A549 (cell line): Measurements from ENCODE around the gene PPM1L. TPM values are rescaled to one million over a fixed set of nuclear protein-coding genes. Genes with fewer than 3 reads are reported as not detected.

Experiments used
- ATAC-seq, 2 experiments: fragments of 200-7000 bp in 1 of 2; fragments of >200 bp in 1 of 2; cut with Nextera tagmentation in 1 of 2; cut with Tn5 transposase in 1 of 2; 3 replicates each; pipeline versions ENCODE4 v1.8.0 to v1.9.1; 2018 to 2020; ENCODE audit warnings: mild to moderate bottlenecking in 1 of 2, moderate library complexity in 1 of 2
- CTCF ChIA-PET: fragments of 300-600 bp; sonication (Branson Sonifier 250); formaldehyde crosslinking; extraction: SDS; loops from one replicate; lab custom pipeline; 2021; ENCODE audit warnings: antibody characterized with exemption, inconsistent platforms; lab: Yijun Ruan, JAX
- POLR2A ChIA-PET: fragments of 350-600 bp; formaldehyde crosslinking; extraction: SDS; loops from one replicate; lab custom pipeline; 2021; ENCODE audit warnings: antibody characterized with exemption, inconsistent platforms; lab: Yijun Ruan, JAX
- DNase-seq, 2 experiments: peaks; one replicate each; pipeline versions ENCODE4 v3.0.0 to v3.0.0-alpha.2; 2011 to 2016; ENCODE audit warnings: low read depth in 1 of 2, low spot score in 1 of 2
- FAIRE-seq: peaks from 2 replicates; lab custom pipeline; 2011; peaks lifted over from hg19 to GRCh38; lab: Jason Lieb, UNC
- H3K27ac ChIP-seq, 2 experiments: fragments of >200 bp; sonication (Bioruptor Twin); formaldehyde crosslinking; 3 replicates each; pipeline ENCODE4 v1.5.1; 2016 to 2017
- H3K4me1 ChIP-seq: fragments of >200 bp; sonication (Bioruptor Twin); formaldehyde crosslinking; 3 replicates; pipeline ENCODE4 v1.6.1; 2016
- H3K4me2 ChIP-seq: fragments of >200 bp; sonication (Bioruptor Twin); formaldehyde crosslinking; 3 replicates; pipeline ENCODE4 v1.6.1; 2016
- H3K4me3 ChIP-seq: fragments of >200 bp; sonication (Bioruptor Twin); formaldehyde crosslinking; 3 replicates; pipeline ENCODE4 v1.5.1; 2016
- H3K9me3 ChIP-seq: fragments of >200 bp; sonication (Bioruptor Twin); formaldehyde crosslinking; 3 replicates; pipeline ENCODE4 v1.6.1; 2016
- BHLHE40 ChIP-seq: IDR thresholded peaks from 2 replicates; pipeline ENCODE4 v1.6.1; 2012; ENCODE audit warnings: low read depth, low read length, inconsistent platforms
- CEBPB ChIP-seq, 2 experiments: fragments of >200 bp in 1 of 2; sonication (Bioruptor Twin) in 1 of 2; formaldehyde crosslinking in 1 of 2; IDR thresholded peaks; 2 replicates each; pipeline ENCODE4 v1.6.1; 2012 to 2016
- EP300 ChIP-seq, 2 experiments: fragments of >200 bp; sonication (Bioruptor Twin); formaldehyde crosslinking; IDR thresholded peaks; 2 replicates in 1 of 2; 3 replicates in 1 of 2; pipeline ENCODE4 v1.6.1; 2016 to 2017
- FOXS1 ChIP-seq: fragments of 250-450 bp; sonication (Bioruptor Pico); IDR thresholded peaks from 2 replicates; pipeline ENCODE4 v1.5.0; 2020; ENCODE audit warnings: mild to moderate bottlenecking, moderate library complexity
- HES2 ChIP-seq: fragments of >200 bp; sonication (Bioruptor Twin); formaldehyde crosslinking; IDR thresholded peaks from 2 replicates; pipeline ENCODE4 v1.6.1; 2016
- HEYL ChIP-seq: fragments of 250-450 bp; sonication (Bioruptor Pico); IDR thresholded peaks from 2 replicates; pipeline ENCODE4 v1.8.0; 2021; ENCODE audit warnings: mild to moderate bottlenecking, moderate library complexity
- HOXA7 ChIP-seq: fragments of 250-450 bp; sonication (Bioruptor Pico); IDR thresholded peaks from 2 replicates; pipeline ENCODE4 v1.5.0; 2020; ENCODE audit warnings: mild to moderate bottlenecking, moderate library complexity
- KDM5A ChIP-seq: fragments of 200-600 bp; sonication (generic); IDR thresholded peaks from 2 replicates; pipeline ENCODE4 v1.6.1; 2016; ENCODE audit warnings: antibody characterized with exemption, mild to moderate bottlenecking
- MYC ChIP-seq: IDR thresholded peaks from 2 replicates; pipeline ENCODE4 v1.6.1; 2012; ENCODE audit warnings: mild to moderate bottlenecking, inconsistent platforms, low read length, improper control_type of control experiment, borderline replicate concordance
- NR3C1 ChIP-seq: fragments of >200 bp; sonication (Bioruptor Twin); formaldehyde crosslinking; IDR thresholded peaks from 3 replicates; pipeline ENCODE4 v1.6.1; 2017
- PBX3 ChIP-seq: IDR thresholded peaks from 2 replicates; pipeline ENCODE4 v1.6.1; 2012
- PHF8 ChIP-seq: fragments of 200-600 bp; sonication (generic); IDR thresholded peaks from 2 replicates; pipeline ENCODE4 v1.6.1; 2016; ENCODE audit warnings: low read depth, mild to moderate bottlenecking, antibody characterized with exemption, moderate library complexity, borderline replicate concordance
- POLR2A ChIP-seq: IDR thresholded peaks from 2 replicates; pipeline ENCODE4 v1.6.1; 2012; ENCODE audit warnings: mild to moderate bottlenecking, low read length
- POLR2AphosphoS2 ChIP-seq: conservative IDR thresholded peaks from 2 replicates; pipeline ENCODE4 v1.6.1; 2012; ENCODE audit warnings: low read length, improper control_type of control experiment, inconsistent platforms
- RAD21 ChIP-seq, 2 experiments: fragments of >200 bp in 1 of 2; sonication (Bioruptor Twin) in 1 of 2; formaldehyde crosslinking in 1 of 2; IDR thresholded peaks in 1 of 2; conservative IDR thresholded peaks in 1 of 2; 2 replicates in 1 of 2; 3 replicates in 1 of 2; pipeline ENCODE4 v1.6.1; 2012 to 2018; ENCODE audit warnings: inconsistent platforms in 1 of 2
- REST ChIP-seq: fragments of 200-600 bp; sonication (generic); IDR thresholded peaks from 2 replicates; pipeline ENCODE4 v1.6.1; 2016; ENCODE audit warnings: antibody characterized with exemption, mild to moderate bottlenecking, moderate library complexity
- SMC3 ChIP-seq: fragments of >200 bp; sonication (Bioruptor Twin); formaldehyde crosslinking; IDR thresholded peaks from 3 replicates; pipeline ENCODE4 v1.6.1; 2018; ENCODE audit warnings: inconsistent platforms
- SREBF2 ChIP-seq: fragments of 450-650 bp; IDR thresholded peaks from 2 replicates; pipeline ENCODE4 v1.6.1; 2014; ENCODE audit warnings: mild to moderate bottlenecking, moderate library complexity
- TFCP2L1 ChIP-seq: fragments of 250-450 bp; sonication (Bioruptor Pico); IDR thresholded peaks from 2 replicates; pipeline ENCODE4 v1.5.0; 2021; ENCODE audit warnings: mild to moderate bottlenecking
- TP53 ChIP-seq: fragments of 250-450 bp; sonication (Bioruptor Pico); IDR thresholded peaks from 2 replicates; pipeline ENCODE4 v1.5.0; 2021; ENCODE audit warnings: mild to moderate bottlenecking, moderate library complexity
- ZC3H11A ChIP-seq: fragments of 450-650 bp; IDR thresholded peaks from 2 replicates; pipeline ENCODE4 v1.6.1; 2014; ENCODE audit warnings: antibody characterized with exemption, mild to moderate bottlenecking
- ZFP36 ChIP-seq: fragments of 450-650 bp; IDR thresholded peaks from 2 replicates; pipeline ENCODE4 v1.6.1; 2014; ENCODE audit warnings: borderline replicate concordance; ENCODE audit not compliant: partially characterized antibody
- ZNF302 ChIP-seq: fragments of 250-450 bp; sonication (Bioruptor Pico); IDR thresholded peaks from 2 replicates; pipeline ENCODE4 v1.9.0; 2021; ENCODE audit warnings: inconsistent platforms, mild to moderate bottlenecking, moderate library complexity
- ZSCAN20 ChIP-seq: fragments of 250-450 bp; sonication (Bioruptor Pico); IDR thresholded peaks from 2 replicates; pipeline ENCODE4 v1.8.0; 2022; ENCODE audit warnings: mild to moderate bottlenecking, moderate library complexity
- WGBS: methylation state at CpG from one replicate; pipeline ENCODE4 v1.1.6; 2017; ENCODE audit errors: missing lambda C conversion rate; 5-methylcytosine and 5-hydroxymethylcytosine counted together
- polyA plus RNA-seq, 4 experiments: library from polyadenylated mRNA; depleted of rRNA in 3 of 4; stranded (reverse); fragments of >200 nt; fragmentation: RNase III in 1 of 4; extraction: RNeasy Plus Mini Kit Qiagen cat#74134 plus additional on column Dnase treatment in 1 of 4; gene quantifications; 2 replicates in 3 of 4; 3 replicates in 1 of 4; pipeline ENCODE4 v1.2.3, GENCODE V29; 2011 to 2017
- TF ChIP-seq, protein P1 (sequence below): IDR thresholded peaks from 2 replicates; pipeline ENCODE4 v1.6.1; 2012; ENCODE audit warnings: low read depth, borderline replicate concordance
- TF ChIP-seq, protein P2 (sequence below): fragments of 450-650 bp; IDR thresholded peaks from 2 replicates; pipeline ENCODE4 v1.6.1; 2014; ENCODE audit warnings: antibody characterized with exemption
- TF ChIP-seq, protein P3 (sequence below): fragments of 250-450 bp; sonication (Bioruptor Pico); IDR thresholded peaks from 2 replicates; pipeline ENCODE4 v1.5.0; 2020; ENCODE audit warnings: low read depth, mild to moderate bottlenecking, moderate library complexity

The PPM1L gene
- polyA plus RNA-seq, 2 of the 4 experiments (the other 2 are of a cell fraction), result 0.27 to 0.45 TPM

- FAIRE-seq, result no peak
- ChIA-PET POLR2A (no interaction called here), CTCF (no interaction called here)
- TF ChIP-seq CEBPB (IDR thresholded peaks at IDR 0.05) (no peak), RAD21 (conservative IDR thresholded peaks at IDR 0.05 in 1 of 2, IDR thresholded peaks at IDR 0.05 in 1 of 2) (no peak), HEYL (CRISPR knock-in tag) (no peak), EP300 (IDR thresholded peaks at IDR 0.05) (no peak), POLR2AphosphoS2 (no peak), POLR2A (no peak), SREBF2 (no peak), NR3C1 (no peak), REST (no peak), ZC3H11A (no peak), ZNF302 (CRISPR knock-in tag) (no peak), HOXA7 (CRISPR knock-in tag) (no peak), PBX3 (no peak), HES2 (no peak), TP53 (no peak), BHLHE40 (no peak)
- TF ChIP-seq, protein P1, sequence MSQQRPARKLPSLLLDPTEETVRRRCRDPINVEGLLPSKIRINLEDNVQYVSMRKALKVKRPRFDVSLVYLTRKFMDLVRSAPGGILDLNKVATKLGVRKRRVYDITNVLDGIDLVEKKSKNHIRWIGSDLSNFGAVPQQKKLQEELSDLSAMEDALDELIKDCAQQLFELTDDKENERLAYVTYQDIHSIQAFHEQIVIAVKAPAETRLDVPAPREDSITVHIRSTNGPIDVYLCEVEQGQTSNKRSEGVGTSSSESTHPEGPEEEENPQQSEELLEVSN, result no peak
- TF ChIP-seq, protein P2, sequence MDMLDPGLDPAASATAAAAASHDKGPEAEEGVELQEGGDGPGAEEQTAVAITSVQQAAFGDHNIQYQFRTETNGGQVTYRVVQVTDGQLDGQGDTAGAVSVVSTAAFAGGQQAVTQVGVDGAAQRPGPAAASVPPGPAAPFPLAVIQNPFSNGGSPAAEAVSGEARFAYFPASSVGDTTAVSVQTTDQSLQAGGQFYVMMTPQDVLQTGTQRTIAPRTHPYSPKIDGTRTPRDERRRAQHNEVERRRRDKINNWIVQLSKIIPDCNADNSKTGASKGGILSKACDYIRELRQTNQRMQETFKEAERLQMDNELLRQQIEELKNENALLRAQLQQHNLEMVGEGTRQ, result no peak
- TF ChIP-seq, protein P3, sequence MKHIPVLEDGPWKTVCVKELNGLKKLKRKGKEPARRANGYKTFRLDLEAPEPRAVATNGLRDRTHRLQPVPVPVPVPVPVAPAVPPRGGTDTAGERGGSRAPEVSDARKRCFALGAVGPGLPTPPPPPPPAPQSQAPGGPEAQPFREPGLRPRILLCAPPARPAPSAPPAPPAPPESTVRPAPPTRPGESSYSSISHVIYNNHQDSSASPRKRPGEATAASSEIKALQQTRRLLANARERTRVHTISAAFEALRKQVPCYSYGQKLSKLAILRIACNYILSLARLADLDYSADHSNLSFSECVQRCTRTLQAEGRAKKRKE (CRISPR knock-in tag), result no peak
- H3K4me1 ChIP-seq, result no peaks in the 10 kb centered on the region
- no peak for ATAC-seq
- H3K27ac ChIP-seq, result no peak overlapping the region
- H3K4me2 ChIP-seq, result no peak overlapping the region
- no peaks in the 10 kb centered on the region for H3K9me3 ChIP-seq
- H3K4me3 ChIP-seq, result no peak overlapping the region
- DNase-seq, result no peak
Measured at GRCh38 chr3:160806094-160806493, 50.1 kb downstream of the PPM1L start.

GRCh38 chr3:160806686-160807085 lies 50.7 kb downstream of the PPM1L start:
- DNase-seq (no peak), FAIRE-seq (no peak), ATAC-seq (no peak)
- POLR2A ChIA-PET, result no interaction called here
- WGBS, result 23% methylated on average over 3 of the region's 3 CpGs
- Histone ChIP-seq H3K4me3 (no peak overlapping the region), H3K9me3 (no peaks in the 10 kb centered on the region), H3K27ac (no peak overlapping the region), H3K4me1 (no peaks in the 10 kb centered on the region), H3K4me2 (no peak overlapping the region)
- CTCF ChIA-PET, result interaction anchor here (1.9 kb wide), 1 partner anchor 32 kb away, joined by 5 read pairs; no protein-coding TSS in a partner anchor
- TF ChIP-seq ZSCAN20 (CRISPR knock-in tag) (no peak), ZFP36 (no peak), FOXS1 (CRISPR knock-in tag) (no peak), PHF8 (no peak), HES2 (no peak), SMC3 (no peak), TFCP2L1 (CRISPR knock-in tag) (no peak), MYC (no peak), KDM5A (no peak)
